ENCODE data around the gene CCDC69. TPM values are rescaled to one million over a fixed set of nuclear protein-coding genes. Genes with fewer than 3 reads are reported as not detected.
A peak's percentile ranks its signal among the peaks of the same experiment; 100 is the strongest.

The CCDC69 gene
- total RNA-seq, 1 donor from 2014 or later, result 167 TPM

DNA sequence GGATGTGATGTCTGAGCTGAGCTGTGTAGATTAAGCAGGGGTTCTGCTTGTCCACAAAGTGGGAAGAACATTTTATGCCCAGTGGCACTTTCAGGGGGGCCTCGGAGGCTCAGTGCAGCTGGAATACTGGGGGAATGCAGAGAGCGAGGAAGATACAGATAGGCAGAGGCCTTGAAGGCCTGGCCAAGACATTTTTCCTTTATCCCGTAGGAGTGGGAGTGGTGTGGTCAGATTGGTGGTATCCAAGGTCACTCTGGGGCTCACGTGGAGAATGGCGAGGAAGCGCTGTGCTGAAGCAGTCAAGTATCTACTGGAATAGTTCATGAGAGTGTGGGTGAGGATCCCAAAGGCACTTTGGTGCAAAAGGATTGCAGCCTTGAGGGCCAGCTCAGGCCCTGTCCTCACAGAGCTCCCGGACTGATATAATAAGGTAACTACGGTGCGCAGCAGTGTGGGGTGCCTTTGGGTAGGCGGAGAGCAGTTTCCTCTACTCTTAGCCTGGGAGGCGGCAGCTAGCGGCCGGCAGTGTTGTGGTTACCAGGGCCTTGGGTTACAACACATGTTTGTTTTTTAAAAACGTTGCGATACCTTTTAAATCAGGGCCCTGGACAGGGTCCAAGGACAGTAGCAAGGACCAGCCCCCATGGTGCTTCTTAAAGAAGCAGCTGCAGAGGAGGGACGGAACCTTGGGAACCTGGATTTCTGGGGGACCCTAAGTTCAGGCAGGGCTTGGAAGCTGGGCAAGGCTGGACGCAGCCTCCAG lies 10.8 kb upstream of the CCDC69 start:
- DNase-seq, result peak; percentile 76
- no peaks in the 10 kb centered on the region for H3K9me3 ChIP-seq (replicated peaks)
- H3K27ac ChIP-seq (replicated peaks), result peak overlapping the region; percentile 91
- intact Hi-C loops (cut with micrococcal nuclease), result loop anchor here (5.0 kb wide), 1 partner anchor 67 kb away; no protein-coding TSS in a partner anchor
- H3K4me3 ChIP-seq, result peak overlapping the region; percentile 42
- no peaks in the 10 kb centered on the region for H3K27me3 ChIP-seq (ENCODE audit: low read depth)
- H3K4me1 ChIP-seq, result peaks cover 58% of the 10 kb centered on the region
- TF ChIP-seq, protein P1, sequence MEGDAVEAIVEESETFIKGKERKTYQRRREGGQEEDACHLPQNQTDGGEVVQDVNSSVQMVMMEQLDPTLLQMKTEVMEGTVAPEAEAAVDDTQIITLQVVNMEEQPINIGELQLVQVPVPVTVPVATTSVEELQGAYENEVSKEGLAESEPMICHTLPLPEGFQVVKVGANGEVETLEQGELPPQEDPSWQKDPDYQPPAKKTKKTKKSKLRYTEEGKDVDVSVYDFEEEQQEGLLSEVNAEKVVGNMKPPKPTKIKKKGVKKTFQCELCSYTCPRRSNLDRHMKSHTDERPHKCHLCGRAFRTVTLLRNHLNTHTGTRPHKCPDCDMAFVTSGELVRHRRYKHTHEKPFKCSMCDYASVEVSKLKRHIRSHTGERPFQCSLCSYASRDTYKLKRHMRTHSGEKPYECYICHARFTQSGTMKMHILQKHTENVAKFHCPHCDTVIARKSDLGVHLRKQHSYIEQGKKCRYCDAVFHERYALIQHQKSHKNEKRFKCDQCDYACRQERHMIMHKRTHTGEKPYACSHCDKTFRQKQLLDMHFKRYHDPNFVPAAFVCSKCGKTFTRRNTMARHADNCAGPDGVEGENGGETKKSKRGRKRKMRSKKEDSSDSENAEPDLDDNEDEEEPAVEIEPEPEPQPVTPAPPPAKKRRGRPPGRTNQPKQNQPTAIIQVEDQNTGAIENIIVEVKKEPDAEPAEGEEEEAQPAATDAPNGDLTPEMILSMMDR (IDR thresholded peaks at IDR 0.05; ENCODE audit: borderline replicate concordance), result no peak
- H3K36me3 ChIP-seq, result no peaks in the 10 kb centered on the region

DNA sequence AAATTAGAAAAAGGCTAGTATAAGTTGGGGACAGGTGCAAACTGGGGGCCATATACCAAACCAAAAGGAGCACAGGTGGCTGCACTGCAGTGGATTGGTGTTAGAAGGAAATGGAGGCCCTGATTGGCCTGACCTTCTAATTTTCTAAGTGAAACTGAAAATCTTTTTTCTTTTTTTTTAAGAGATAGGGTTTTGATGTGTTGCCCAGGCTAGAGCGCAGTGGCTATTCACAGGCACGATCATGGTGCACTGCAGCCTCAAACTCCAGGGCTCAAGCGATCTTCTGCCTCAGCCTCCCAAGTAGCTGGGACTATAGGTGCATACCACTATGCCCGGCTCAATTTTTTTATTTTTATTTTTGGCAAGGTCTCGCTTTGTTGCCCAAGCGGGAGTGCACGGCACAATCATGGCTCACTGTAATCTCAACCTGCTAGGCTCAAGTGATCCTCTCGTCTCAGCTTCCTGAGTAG lies 9.8 kb upstream of the CCDC69 start:
- DNase-seq, result no peak
- no peak overlapping the region for H3K4me3 ChIP-seq
- intact Hi-C loops (cut with micrococcal nuclease), result no loop called here
- no peaks in the 10 kb centered on the region for H3K27me3 ChIP-seq (ENCODE audit: low read depth)
- TF ChIP-seq, protein P1 (IDR thresholded peaks at IDR 0.05; ENCODE audit: borderline replicate concordance), result no peak
- peaks cover 48% of the 10 kb centered on the region for H3K4me1 ChIP-seq
- H3K9me3 ChIP-seq (replicated peaks), result no peaks in the 10 kb centered on the region
- peak overlapping the region; percentile 91 for H3K27ac ChIP-seq (replicated peaks)
- no peaks in the 10 kb centered on the region for H3K36me3 ChIP-seq

DNA sequence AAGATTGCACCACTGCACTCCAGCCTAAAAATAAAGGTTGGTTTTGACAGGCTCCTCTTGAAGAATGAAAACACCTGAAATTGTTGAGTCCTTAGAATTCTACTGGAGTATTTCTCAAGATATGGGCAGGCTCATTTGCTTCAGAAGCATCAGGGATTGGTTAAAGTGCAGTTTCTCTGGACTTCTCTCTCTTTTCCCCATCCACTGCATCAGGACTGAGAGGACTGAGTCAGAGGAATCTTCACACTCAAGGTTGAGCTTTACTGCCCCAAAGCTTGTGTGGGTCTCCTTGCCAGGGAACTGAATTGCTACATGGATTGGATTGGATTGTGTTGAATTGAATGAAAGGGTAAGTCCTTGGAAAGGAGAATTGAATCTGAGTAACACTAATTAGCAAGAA lies 7.5 kb upstream of the CCDC69 start:
- TF ChIP-seq, protein P1 (IDR thresholded peaks at IDR 0.05; ENCODE audit: borderline replicate concordance), result no peak
- Histone ChIP-seq H3K27ac (replicated peaks) (no peak overlapping the region), H3K4me1 (peaks cover 32% of the 10 kb centered on the region), H3K9me3 (replicated peaks) (no peaks in the 10 kb centered on the region), H3K4me3 (no peak overlapping the region), H3K36me3 (no peaks in the 10 kb centered on the region), H3K27me3 (ENCODE audit: low read depth) (no peaks in the 10 kb centered on the region)
- intact Hi-C loops (cut with micrococcal nuclease), result no loop called here
- no peak for DNase-seq

DNA sequence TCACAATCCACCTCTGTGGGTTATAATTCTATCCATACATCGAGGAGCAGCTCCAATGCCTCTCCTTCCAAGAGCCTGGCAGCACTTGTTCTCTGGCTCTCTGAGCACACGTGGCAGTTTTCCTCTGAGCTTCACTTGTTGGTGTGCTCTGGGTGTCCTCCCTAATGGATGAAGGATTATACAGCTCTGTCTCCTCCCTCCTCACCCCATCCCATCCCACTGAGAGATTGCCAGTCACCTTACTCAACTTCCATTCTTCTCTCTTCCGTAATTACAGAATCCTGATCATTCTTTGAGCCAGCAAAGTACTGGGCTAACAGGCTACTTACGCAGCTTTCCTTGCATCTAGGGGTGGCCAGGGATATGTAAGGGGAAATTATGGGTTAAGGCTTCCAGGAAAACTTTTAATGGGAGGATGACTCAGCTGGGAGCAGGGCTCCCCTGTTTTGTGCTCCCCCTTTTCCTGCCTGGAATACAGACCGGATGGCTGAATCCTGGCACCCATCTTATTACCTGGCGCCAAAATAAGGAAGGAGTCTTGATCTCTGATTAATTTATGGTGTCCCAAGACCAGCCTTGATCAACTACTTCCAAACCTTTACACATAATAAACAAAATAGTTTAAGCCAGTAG lies 6.3 kb upstream of the CCDC69 start:
- Histone ChIP-seq H3K4me1 (peaks cover 28% of the 10 kb centered on the region), H3K27ac (replicated peaks) (peak overlapping the region; percentile 18), H3K4me3 (no peak overlapping the region), H3K9me3 (replicated peaks) (no peaks in the 10 kb centered on the region), H3K36me3 (no peaks in the 10 kb centered on the region), H3K27me3 (ENCODE audit: low read depth) (no peaks in the 10 kb centered on the region)
- DNase-seq, result no peak
- intact Hi-C loops (cut with micrococcal nuclease), result no loop called here
- TF ChIP-seq, protein P1 (IDR thresholded peaks at IDR 0.05; ENCODE audit: borderline replicate concordance), result no peak

DNA sequence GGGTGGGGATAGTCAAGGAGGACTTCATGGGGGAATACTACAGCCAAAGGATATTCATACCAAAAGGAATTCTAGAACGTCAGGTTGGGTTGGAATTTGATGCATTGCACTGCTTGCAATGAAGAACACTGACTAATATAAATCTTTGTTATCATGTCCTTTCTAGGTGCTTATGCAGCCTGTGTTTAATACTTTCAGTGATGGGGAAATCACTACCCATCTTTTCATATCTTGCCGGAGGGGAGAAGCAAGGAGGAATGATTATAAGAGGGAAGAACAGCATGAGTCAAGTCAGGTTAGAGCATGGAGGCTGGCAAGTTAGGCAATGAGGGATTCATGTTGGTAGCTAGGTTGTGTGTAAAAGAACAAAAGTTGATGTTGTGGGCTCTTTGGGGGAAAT lies 5.1 kb upstream of the CCDC69 start:
- Histone ChIP-seq H3K27me3 (ENCODE audit: low read depth) (no peaks in the 10 kb centered on the region), H3K36me3 (no peaks in the 10 kb centered on the region), H3K4me3 (no peak overlapping the region), H3K27ac (replicated peaks) (no peak overlapping the region), H3K4me1 (peaks cover 26% of the 10 kb centered on the region), H3K9me3 (replicated peaks) (no peaks in the 10 kb centered on the region)
- intact Hi-C loops (cut with micrococcal nuclease), result no loop called here
- TF ChIP-seq, protein P1 (IDR thresholded peaks at IDR 0.05; ENCODE audit: borderline replicate concordance), result no peak
- DNase-seq, result no peak
